Neural cell (in vitro differentiated cells): ENCODE data around the gene ALK. TPM values are rescaled to one million over a fixed set of nuclear protein-coding genes. Genes with fewer than 3 reads are reported as not detected.

Source experiments
- H2AFZ ChIP-seq: fragments of 200-600, 300-800 bp; sonication (generic), shearing (Covaris generic); 2 replicates; pipeline ENCODE4 v1.6.0; 2014; ENCODE audit warnings: low read depth, mild to moderate bottlenecking, antibody characterized with exemption, low read length, moderate library complexity
- H3F3A ChIP-seq: fragments of 200-600 bp; shearing (Covaris generic); 2 replicates; pipeline ENCODE4 v1.6.1; 2016; ENCODE audit warnings: mild to moderate bottlenecking, moderate library complexity, mixed read lengths, antibody characterized with exemption, low read length; ENCODE audit not compliant: insufficient read depth, poor library complexity, severe bottlenecking
- H3K27ac ChIP-seq: fragments of 200-600, 300-800 bp; sonication (generic), shearing (Covaris generic); 2 replicates; pipeline ENCODE4 v1.5.1; 2014; ENCODE audit warnings: mild to moderate bottlenecking, low read length, moderate library complexity
- H3K27me3 ChIP-seq: fragments of 300-800, 200-600 bp; sonication (generic), shearing (Covaris generic); 2 replicates; pipeline ENCODE4 v1.6.0; 2014; ENCODE audit warnings: mild to moderate bottlenecking, low read depth, low read length, moderate library complexity; ENCODE audit not compliant: insufficient read depth
- H3K36me3 ChIP-seq: fragments of 300-800, 200-600 bp; sonication (generic), shearing (Covaris generic); 2 replicates; pipeline ENCODE4 v1.5.1; 2014; ENCODE audit warnings: mild to moderate bottlenecking, antibody characterized with exemption, low read length, moderate library complexity; ENCODE audit not compliant: insufficient read depth
- H3K4me2 ChIP-seq: fragments of 300-800, 200-600 bp; sonication (generic), shearing (Covaris generic); 2 replicates; pipeline ENCODE4 v1.6.0; 2014; ENCODE audit warnings: mild to moderate bottlenecking, low read length
- H3K4me3 ChIP-seq: fragments of 300-800, 200-600 bp; sonication (generic), shearing (Covaris generic); 2 replicates; pipeline ENCODE4 v1.5.1; 2014; ENCODE audit warnings: mild to moderate bottlenecking, low read length, moderate library complexity
- H3K79me2 ChIP-seq: fragments of 200-600 bp; shearing (Covaris generic); replicated peaks from 2 replicates; pipeline ENCODE4 v1.6.0; 2014; ENCODE audit warnings: mild to moderate bottlenecking, low read length, moderate library complexity; ENCODE audit not compliant: insufficient read depth
- H3K9ac ChIP-seq: fragments of 300-800, 200-600 bp; sonication (generic), shearing (Covaris generic); 2 replicates; pipeline ENCODE4 v1.6.1; 2016; ENCODE audit warnings: mild to moderate bottlenecking, low read length, mixed read lengths
- H3K9me2 ChIP-seq: fragments of 200-600 bp; shearing (Covaris generic); 2 replicates; pipeline ENCODE4 v1.6.1; 2016; ENCODE audit warnings: mild to moderate bottlenecking, low read length, mixed read lengths; ENCODE audit not compliant: insufficient read depth
- H3K9me3 ChIP-seq: fragments of 200-600, 300-800 bp; sonication (generic), shearing (Covaris generic); 2 replicates; pipeline ENCODE4 v1.6.1; 2016; ENCODE audit warnings: mild to moderate bottlenecking, mixed run types, low read length, moderate library complexity, mixed read lengths
- H4K20me1 ChIP-seq: fragments of 200-600 bp; shearing (Covaris generic); 2 replicates; pipeline ENCODE4 v1.6.1; 2016; ENCODE audit warnings: mild to moderate bottlenecking, mixed run types; ENCODE audit not compliant: insufficient read depth
- EP300 ChIP-seq: fragments of 450-650 bp; conservative IDR thresholded peaks from 2 replicates; pipeline ENCODE4 v1.6.1; 2014; ENCODE audit warnings: antibody characterized with exemption, mild to moderate bottlenecking, moderate library complexity; ENCODE audit not compliant: poor library complexity, severe bottlenecking
- EZH2 ChIP-seq: fragments of 200-600, 300-800 bp; shearing (Covaris generic), sonication (generic); IDR thresholded peaks from 2 replicates; pipeline ENCODE4 v1.6.1; 2014; ENCODE audit warnings: antibody characterized with exemption, low read length, borderline replicate concordance, mild to moderate bottlenecking; ENCODE audit not compliant: insufficient read depth, poor library complexity, severe bottlenecking
- MXI1 ChIP-seq: fragments of 450-650 bp; conservative IDR thresholded peaks from 2 replicates; pipeline ENCODE4 v1.6.1; 2014; ENCODE audit warnings: antibody characterized with exemption, mild to moderate bottlenecking; ENCODE audit not compliant: poor library complexity, severe bottlenecking
- POLR2AphosphoS5 ChIP-seq: IDR thresholded peaks from 2 replicates; pipeline ENCODE4 v1.6.1; 2012
- RAD21 ChIP-seq: fragments of 450-650 bp; conservative IDR thresholded peaks from 2 replicates; pipeline ENCODE4 v1.6.1; 2014; ENCODE audit warnings: antibody characterized with exemption, mild to moderate bottlenecking, moderate library complexity
- SMC3 ChIP-seq: fragments of 450-650 bp; conservative IDR thresholded peaks from 2 replicates; pipeline ENCODE4 v1.6.1; 2014; ENCODE audit warnings: antibody characterized with exemption, mild to moderate bottlenecking, moderate library complexity; ENCODE audit not compliant: poor library complexity
- TAF1 ChIP-seq: IDR thresholded peaks from 2 replicates; pipeline ENCODE4 v1.6.1; 2012; ENCODE audit warnings: low read depth
- polyA plus RNA-seq: library from polyadenylated mRNA; depleted of rRNA; stranded (reverse); fragments of >200 nt; gene quantifications from 2 replicates; pipeline ENCODE4 v1.2.3, GENCODE V29; 2014
- TF ChIP-seq, protein P1 (sequence below): IDR thresholded peaks from 2 replicates; pipeline ENCODE4 v1.6.1; 2012; ENCODE audit warnings: borderline replicate concordance
- TF ChIP-seq, protein P2 (sequence below): fragments of 450-650 bp; IDR thresholded peaks from 2 replicates; pipeline ENCODE4 v1.5.1; 2014; ENCODE audit warnings: antibody characterized with exemption, mild to moderate bottlenecking, moderate library complexity; ENCODE audit not compliant: poor library complexity, severe bottlenecking

ALK gene
- polyA plus RNA-seq, 1 donor from 2014 or later = 7.1 TPM

DNA sequence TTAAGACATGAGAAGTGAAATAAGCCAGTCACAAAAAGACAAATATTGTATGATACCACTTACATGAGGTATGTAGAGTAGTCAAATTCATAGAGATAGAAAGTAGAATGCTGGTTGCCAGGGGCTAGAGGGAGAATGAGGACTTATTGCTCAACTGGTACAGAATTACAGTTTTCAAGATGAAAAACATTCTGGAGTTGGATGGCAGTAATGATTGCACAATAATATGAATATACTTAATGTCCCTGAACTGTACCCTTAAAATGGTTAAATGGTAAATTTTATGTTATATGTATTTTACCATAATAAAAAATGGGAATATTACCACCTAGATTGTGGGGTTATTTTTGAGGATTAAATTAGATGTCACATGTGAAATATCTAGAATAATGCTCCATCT is 465.0 kb downstream of the ALK start:
- Histone ChIP-seq H3F3A (no peaks in the 10 kb centered on the region), H3K4me2 (no peak overlapping the region), H3K4me3 (no peak overlapping the region), H2AFZ (no peak overlapping the region), H3K79me2 (no peaks in the 10 kb centered on the region), H3K27ac (no peak overlapping the region), H3K27me3 (no peaks in the 10 kb centered on the region), H3K36me3 (no peaks in the 10 kb centered on the region), H4K20me1 (no peaks in the 10 kb centered on the region), H3K9me3 (no peaks in the 10 kb centered on the region), H3K9ac (no peak overlapping the region), H3K9me2 (no peaks in the 10 kb centered on the region)
- no peak for TF ChIP-seq POLR2AphosphoS5
- no peak for TF ChIP-seq EZH2
- no peak for TF ChIP-seq TAF1
- TF ChIP-seq EP300 = no peak
- TF ChIP-seq SMC3 = no peak
- no peak for TF ChIP-seq MXI1
- no peak for TF ChIP-seq RAD21
- TF ChIP-seq, protein P1, sequence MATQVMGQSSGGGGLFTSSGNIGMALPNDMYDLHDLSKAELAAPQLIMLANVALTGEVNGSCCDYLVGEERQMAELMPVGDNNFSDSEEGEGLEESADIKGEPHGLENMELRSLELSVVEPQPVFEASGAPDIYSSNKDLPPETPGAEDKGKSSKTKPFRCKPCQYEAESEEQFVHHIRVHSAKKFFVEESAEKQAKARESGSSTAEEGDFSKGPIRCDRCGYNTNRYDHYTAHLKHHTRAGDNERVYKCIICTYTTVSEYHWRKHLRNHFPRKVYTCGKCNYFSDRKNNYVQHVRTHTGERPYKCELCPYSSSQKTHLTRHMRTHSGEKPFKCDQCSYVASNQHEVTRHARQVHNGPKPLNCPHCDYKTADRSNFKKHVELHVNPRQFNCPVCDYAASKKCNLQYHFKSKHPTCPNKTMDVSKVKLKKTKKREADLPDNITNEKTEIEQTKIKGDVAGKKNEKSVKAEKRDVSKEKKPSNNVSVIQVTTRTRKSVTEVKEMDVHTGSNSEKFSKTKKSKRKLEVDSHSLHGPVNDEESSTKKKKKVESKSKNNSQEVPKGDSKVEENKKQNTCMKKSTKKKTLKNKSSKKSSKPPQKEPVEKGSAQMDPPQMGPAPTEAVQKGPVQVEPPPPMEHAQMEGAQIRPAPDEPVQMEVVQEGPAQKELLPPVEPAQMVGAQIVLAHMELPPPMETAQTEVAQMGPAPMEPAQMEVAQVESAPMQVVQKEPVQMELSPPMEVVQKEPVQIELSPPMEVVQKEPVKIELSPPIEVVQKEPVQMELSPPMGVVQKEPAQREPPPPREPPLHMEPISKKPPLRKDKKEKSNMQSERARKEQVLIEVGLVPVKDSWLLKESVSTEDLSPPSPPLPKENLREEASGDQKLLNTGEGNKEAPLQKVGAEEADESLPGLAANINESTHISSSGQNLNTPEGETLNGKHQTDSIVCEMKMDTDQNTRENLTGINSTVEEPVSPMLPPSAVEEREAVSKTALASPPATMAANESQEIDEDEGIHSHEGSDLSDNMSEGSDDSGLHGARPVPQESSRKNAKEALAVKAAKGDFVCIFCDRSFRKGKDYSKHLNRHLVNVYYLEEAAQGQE = no peak
- TF ChIP-seq, protein P2, sequence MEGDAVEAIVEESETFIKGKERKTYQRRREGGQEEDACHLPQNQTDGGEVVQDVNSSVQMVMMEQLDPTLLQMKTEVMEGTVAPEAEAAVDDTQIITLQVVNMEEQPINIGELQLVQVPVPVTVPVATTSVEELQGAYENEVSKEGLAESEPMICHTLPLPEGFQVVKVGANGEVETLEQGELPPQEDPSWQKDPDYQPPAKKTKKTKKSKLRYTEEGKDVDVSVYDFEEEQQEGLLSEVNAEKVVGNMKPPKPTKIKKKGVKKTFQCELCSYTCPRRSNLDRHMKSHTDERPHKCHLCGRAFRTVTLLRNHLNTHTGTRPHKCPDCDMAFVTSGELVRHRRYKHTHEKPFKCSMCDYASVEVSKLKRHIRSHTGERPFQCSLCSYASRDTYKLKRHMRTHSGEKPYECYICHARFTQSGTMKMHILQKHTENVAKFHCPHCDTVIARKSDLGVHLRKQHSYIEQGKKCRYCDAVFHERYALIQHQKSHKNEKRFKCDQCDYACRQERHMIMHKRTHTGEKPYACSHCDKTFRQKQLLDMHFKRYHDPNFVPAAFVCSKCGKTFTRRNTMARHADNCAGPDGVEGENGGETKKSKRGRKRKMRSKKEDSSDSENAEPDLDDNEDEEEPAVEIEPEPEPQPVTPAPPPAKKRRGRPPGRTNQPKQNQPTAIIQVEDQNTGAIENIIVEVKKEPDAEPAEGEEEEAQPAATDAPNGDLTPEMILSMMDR = no peak

DNA sequence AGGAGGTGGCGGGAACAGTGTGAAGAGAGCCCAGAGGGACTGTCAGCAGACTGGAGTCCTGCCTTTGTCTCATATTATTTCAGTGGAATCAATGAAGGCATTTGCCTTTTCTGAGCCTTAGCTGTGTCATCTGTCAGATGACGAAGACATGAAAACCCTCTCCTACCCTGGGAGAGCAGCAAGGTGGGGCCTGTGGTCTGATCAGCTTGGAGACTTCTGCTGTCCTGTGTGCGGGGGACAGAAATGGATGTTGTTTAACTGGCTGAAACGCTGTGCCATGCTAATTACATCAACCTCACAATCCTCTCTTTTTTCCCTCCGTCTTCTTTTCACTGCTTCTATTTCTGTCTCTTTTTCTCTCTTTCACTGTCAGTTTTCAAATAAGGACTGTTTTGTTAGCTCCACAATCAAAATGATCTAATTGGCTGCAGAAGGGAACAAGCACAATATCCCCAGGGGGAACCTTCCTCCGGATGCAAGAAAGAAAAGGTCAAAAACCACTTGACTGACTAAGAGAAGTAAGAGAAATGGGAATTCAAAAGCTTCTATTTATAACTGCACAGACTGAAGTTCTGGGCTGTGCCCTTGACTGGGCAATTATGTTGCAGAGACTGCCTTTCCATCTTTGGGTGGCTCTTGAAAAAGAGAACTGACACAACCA is 466.1 kb downstream of the ALK start:
- Histone ChIP-seq H4K20me1 (no peaks in the 10 kb centered on the region), H3K27ac (peak overlapping the region; percentile 5), H2AFZ (no peak overlapping the region), H3K9ac (no peak overlapping the region), H3K4me3 (peak overlapping the region; percentile 25), H3K27me3 (no peaks in the 10 kb centered on the region), H3K79me2 (no peaks in the 10 kb centered on the region), H3K9me3 (no peaks in the 10 kb centered on the region), H3F3A (no peaks in the 10 kb centered on the region), H3K36me3 (no peaks in the 10 kb centered on the region), H3K9me2 (no peaks in the 10 kb centered on the region), H3K4me2 (no peak overlapping the region)
- TF ChIP-seq SMC3 (no peak), EP300 (no peak), TAF1 (no peak), POLR2AphosphoS5 (no peak), MXI1 (no peak), RAD21 (no peak), EZH2 (no peak)
- TF ChIP-seq, protein P1 = no peak
- TF ChIP-seq, protein P2 = no peak
